ENCODE measurements around the gene BCL6B. TPM values are rescaled to one million over a fixed set of nuclear protein-coding genes. Genes with fewer than 3 reads are reported as not detected.

The BCL6B gene
- total RNA-seq, 1 donor from 2014 or later: 271 TPM

- no peak for DNase-seq (ENCODE audit: low spot score)
- peaks cover 24% of the 10 kb centered on the region for H3K36me3 Mint-ChIP-seq (ENCODE audit: low read depth, unreplicated experiment)
- no peaks in the 10 kb centered on the region for H3K9me3 Mint-ChIP-seq (ENCODE audit: unreplicated experiment)
- H3K4me1 Mint-ChIP-seq (ENCODE audit: unreplicated experiment): peaks cover 36% of the 10 kb centered on the region
- TF ChIP-seq, protein P1, sequence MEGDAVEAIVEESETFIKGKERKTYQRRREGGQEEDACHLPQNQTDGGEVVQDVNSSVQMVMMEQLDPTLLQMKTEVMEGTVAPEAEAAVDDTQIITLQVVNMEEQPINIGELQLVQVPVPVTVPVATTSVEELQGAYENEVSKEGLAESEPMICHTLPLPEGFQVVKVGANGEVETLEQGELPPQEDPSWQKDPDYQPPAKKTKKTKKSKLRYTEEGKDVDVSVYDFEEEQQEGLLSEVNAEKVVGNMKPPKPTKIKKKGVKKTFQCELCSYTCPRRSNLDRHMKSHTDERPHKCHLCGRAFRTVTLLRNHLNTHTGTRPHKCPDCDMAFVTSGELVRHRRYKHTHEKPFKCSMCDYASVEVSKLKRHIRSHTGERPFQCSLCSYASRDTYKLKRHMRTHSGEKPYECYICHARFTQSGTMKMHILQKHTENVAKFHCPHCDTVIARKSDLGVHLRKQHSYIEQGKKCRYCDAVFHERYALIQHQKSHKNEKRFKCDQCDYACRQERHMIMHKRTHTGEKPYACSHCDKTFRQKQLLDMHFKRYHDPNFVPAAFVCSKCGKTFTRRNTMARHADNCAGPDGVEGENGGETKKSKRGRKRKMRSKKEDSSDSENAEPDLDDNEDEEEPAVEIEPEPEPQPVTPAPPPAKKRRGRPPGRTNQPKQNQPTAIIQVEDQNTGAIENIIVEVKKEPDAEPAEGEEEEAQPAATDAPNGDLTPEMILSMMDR (IDR thresholded peaks at IDR 0.05; ENCODE audit: unreplicated experiment): no peak
- no peak overlapping the region for H3K27ac Mint-ChIP-seq (ENCODE audit: unreplicated experiment)
- peak overlapping the region; percentile 98 for H3K4me3 Mint-ChIP-seq (ENCODE audit: unreplicated experiment)
- peaks cover 14% of the 10 kb centered on the region for H3K27me3 Mint-ChIP-seq (ENCODE audit: unreplicated experiment)
These were observed 12.3 kb upstream of the BCL6B start for GRCh38 chr17:7010523-7010922.

DNA sequence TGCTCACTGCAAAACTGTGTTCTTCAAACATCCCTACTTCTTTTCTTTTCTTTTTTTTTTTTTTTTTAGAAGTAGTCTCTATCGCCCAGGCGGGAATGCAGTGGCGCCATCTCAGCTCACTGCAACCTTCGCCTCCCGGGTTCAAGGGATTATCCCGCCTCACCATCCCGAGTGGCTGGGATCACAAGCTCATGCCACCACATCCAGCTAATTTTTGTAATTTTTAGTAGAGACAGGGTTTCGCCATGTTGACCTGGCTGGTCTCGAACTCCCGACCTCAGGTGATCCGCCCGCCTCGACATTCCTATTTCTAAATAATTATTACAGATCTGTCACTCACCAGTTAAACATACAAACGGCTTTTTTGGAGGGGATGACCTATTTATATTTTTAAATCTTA is 11.4 kb upstream of the BCL6B start:
- H3K9me3 Mint-ChIP-seq (ENCODE audit: unreplicated experiment): no peaks in the 10 kb centered on the region
- DNase-seq (ENCODE audit: low spot score): no peak
- H3K27me3 Mint-ChIP-seq (ENCODE audit: unreplicated experiment): peaks cover 14% of the 10 kb centered on the region
- H3K4me3 Mint-ChIP-seq (ENCODE audit: unreplicated experiment): peak overlapping the region; percentile 98
- TF ChIP-seq, protein P1 (IDR thresholded peaks at IDR 0.05; ENCODE audit: unreplicated experiment): no peak
- H3K4me1 Mint-ChIP-seq (ENCODE audit: unreplicated experiment): peaks cover 44% of the 10 kb centered on the region
- H3K36me3 Mint-ChIP-seq (ENCODE audit: low read depth, unreplicated experiment): peaks cover 24% of the 10 kb centered on the region
- peak overlapping the region; percentile 99 for H3K27ac Mint-ChIP-seq (ENCODE audit: unreplicated experiment)

DNA sequence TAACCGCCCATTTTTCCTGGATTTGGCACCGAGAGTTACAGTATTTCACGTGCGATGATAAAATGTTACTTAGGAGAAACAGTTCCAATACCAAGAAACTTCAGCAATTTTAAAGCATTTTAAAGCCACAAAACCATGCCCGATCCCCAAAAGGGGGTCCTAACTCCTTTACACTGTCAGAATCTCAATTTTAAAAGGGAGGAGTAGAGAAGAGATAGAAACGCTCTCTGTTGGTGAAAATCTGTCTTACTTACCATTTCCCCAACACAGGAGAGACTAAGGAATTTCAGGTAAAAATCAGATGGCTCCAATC is 11.0 kb upstream of the BCL6B start:
- Mint-ChIP-seq H3K36me3 (ENCODE audit: low read depth, unreplicated experiment) (peaks cover 24% of the 10 kb centered on the region), H3K4me3 (ENCODE audit: unreplicated experiment) (peak overlapping the region; percentile 98), H3K9me3 (ENCODE audit: unreplicated experiment) (no peaks in the 10 kb centered on the region), H3K27ac (ENCODE audit: unreplicated experiment) (peak overlapping the region; percentile 99), H3K27me3 (ENCODE audit: unreplicated experiment) (peaks cover 14% of the 10 kb centered on the region), H3K4me1 (ENCODE audit: unreplicated experiment) (peaks cover 48% of the 10 kb centered on the region)
- DNase-seq (ENCODE audit: low spot score): no peak
- TF ChIP-seq, protein P1 (IDR thresholded peaks at IDR 0.05; ENCODE audit: unreplicated experiment): no peak

GRCh38 chr17:7014261-7014994 is 8.4 kb upstream of the BCL6B start:
- Mint-ChIP-seq H3K27ac (ENCODE audit: unreplicated experiment) (peak overlapping the region; percentile 99), H3K4me1 (ENCODE audit: unreplicated experiment) (peaks cover 70% of the 10 kb centered on the region), H3K4me3 (ENCODE audit: unreplicated experiment) (peak overlapping the region; percentile 98), H3K27me3 (ENCODE audit: unreplicated experiment) (peaks cover 15% of the 10 kb centered on the region), H3K36me3 (ENCODE audit: low read depth, unreplicated experiment) (peaks cover 18% of the 10 kb centered on the region), H3K9me3 (ENCODE audit: unreplicated experiment) (no peaks in the 10 kb centered on the region)
- peak; percentile 96 for DNase-seq (ENCODE audit: low spot score)
- TF ChIP-seq, protein P1 (IDR thresholded peaks at IDR 0.05; ENCODE audit: unreplicated experiment): peak; percentile 95
